ENCODE results near the gene UVSSA.

- TF ChIP-seq, protein P1, sequence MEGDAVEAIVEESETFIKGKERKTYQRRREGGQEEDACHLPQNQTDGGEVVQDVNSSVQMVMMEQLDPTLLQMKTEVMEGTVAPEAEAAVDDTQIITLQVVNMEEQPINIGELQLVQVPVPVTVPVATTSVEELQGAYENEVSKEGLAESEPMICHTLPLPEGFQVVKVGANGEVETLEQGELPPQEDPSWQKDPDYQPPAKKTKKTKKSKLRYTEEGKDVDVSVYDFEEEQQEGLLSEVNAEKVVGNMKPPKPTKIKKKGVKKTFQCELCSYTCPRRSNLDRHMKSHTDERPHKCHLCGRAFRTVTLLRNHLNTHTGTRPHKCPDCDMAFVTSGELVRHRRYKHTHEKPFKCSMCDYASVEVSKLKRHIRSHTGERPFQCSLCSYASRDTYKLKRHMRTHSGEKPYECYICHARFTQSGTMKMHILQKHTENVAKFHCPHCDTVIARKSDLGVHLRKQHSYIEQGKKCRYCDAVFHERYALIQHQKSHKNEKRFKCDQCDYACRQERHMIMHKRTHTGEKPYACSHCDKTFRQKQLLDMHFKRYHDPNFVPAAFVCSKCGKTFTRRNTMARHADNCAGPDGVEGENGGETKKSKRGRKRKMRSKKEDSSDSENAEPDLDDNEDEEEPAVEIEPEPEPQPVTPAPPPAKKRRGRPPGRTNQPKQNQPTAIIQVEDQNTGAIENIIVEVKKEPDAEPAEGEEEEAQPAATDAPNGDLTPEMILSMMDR (IDR thresholded peaks at IDR 0.05; ENCODE audit: low read length), result no peak
- no peak for TF ChIP-seq EZH2 (optimal IDR thresholded peaks at IDR 0.05; ENCODE audit: low read depth, low read length)
- no peak for TF ChIP-seq EZH2phosphoT487 (IDR thresholded peaks at IDR 0.05; ENCODE audit: low read length)
Measured at GRCh38 chr4:1321486-1321885, 25.5 kb upstream of the UVSSA start.

Data from MM.1S (cell line).